Adrenal gland (tissue), 19 donors: ENCODE results near the gene CCDC9. TPM values are rescaled to one million over a fixed set of nuclear protein-coding genes. Genes with fewer than 3 reads are reported as not detected.

Experiments used
- DNase-seq, 7 donors: peaks; one replicate each; pipeline ENCODE4 v3.0.0-alpha.2; 2019 to 2020
- H3K27ac ChIP-seq, 5 donors: fragments of 200-600 bp; sonication (generic) in 4 of 5; 1 replicate in 3 of 5; 2 replicates in 2 of 5; pipeline versions ENCODE4 v1.5.1 to v1.8.0; 2016 to 2020; ENCODE audit warnings: mild to moderate bottlenecking in 1 of 5
- H3K27me3 ChIP-seq: fragments of 200-600 bp; 2 replicates; pipeline ENCODE4 v1.8.0; 2021
- H3K36me3 ChIP-seq, 2 donors: fragments of 200-600 bp; replicated peaks in 1 of 2; 1 replicate in 1 of 2; 2 replicates in 1 of 2; pipeline versions ENCODE4 v1.5.1 to v1.8.0; 2018 to 2022
- H3K4me1 ChIP-seq, 2 donors: fragments of 200-600 bp; replicated peaks in 1 of 2; 1 replicate in 1 of 2; 2 replicates in 1 of 2; pipeline versions ENCODE4 v1.5.1 to v1.8.0; 2018 to 2021
- H3K4me3 ChIP-seq, 4 donors: fragments of 200-600 bp; sonication (generic) in 3 of 4; one replicate each; pipeline ENCODE4 v1.5.1; 2016 to 2018
- H3K9me3 ChIP-seq, 3 donors: fragments of 200-600 bp; sonication (generic) in 1 of 3; replicated peaks in 1 of 3; 1 replicate in 2 of 3; 2 replicates in 1 of 3; pipeline versions ENCODE4 v1.5.1 to v1.8.0; 2016 to 2021
- POLR2A ChIP-seq, 2 donors: fragments of 450-650 bp; IDR thresholded peaks; one replicate each; pipeline ENCODE4 v1.6.1; 2017; ENCODE audit warnings: antibody characterized with exemption in 2 of 2, mild to moderate bottlenecking in 2 of 2, moderate library complexity in 1 of 2
- WGBS, 4 donors: extraction: QIAGEN DNeasy Blood & Tissue Kit in 2 of 4; methylation state at CpG; one replicate each; pipeline versions ENCODE4 v1.1.5 to v1.1.7; 2013 to 2017; 5-methylcytosine and 5-hydroxymethylcytosine counted together
- intact Hi-C, 2 donors: fragments of 100-400 bp; cut with DNase I; formaldehyde crosslinking; loops; one replicate each; pipeline versions ENCODE4 v1.14.1 to v1.15.0; 2022 to 2023
- long read RNA-seq, 10 donors: library from polyadenylated mRNA in 3 of 10; unstranded in 2 of 10; stranded (forward) in 1 of 10; transcript quantifications; one replicate each; pipeline ENCODE4 v2.0.0 and lab custom pipeline, GENCODE V29; 2021 to 2026
- polyA plus RNA-seq, 3 donors: library from polyadenylated mRNA; stranded (reverse); fragments of 200-250 nt in 2 of 3; fragments of 350-450 nt in 1 of 3; fragmentation: Illumina TruSeq in 1 of 3; extraction: RNeasy Lipid Tissue Mini Kit (QIAGEN cat#74804) in 1 of 3; gene quantifications; one replicate each; pipeline ENCODE4 v1.2.3, GENCODE V29; 2013 to 2014
- total RNA-seq, 9 donors: library from RNA; depleted of rRNA in 4 of 9; stranded (reverse); fragments of >200 nt in 4 of 9; fragments of 120-200 nt in 1 of 9; fragmentation: NEBNext Ultra II Directional in 1 of 9; extraction: Animal tissue kit (Norgen Biotek cat#: 25700) in 1 of 9; gene quantifications; one replicate each; pipeline versions ENCODE4 v1.1.0 to v1.2.4, GENCODE V29; 2013 to 2023
- TF ChIP-seq, protein P1 (sequence below), 6 experiments: fragments of 450-650 bp in 4 of 6; fragments of 200-600 bp in 2 of 6; sonication (generic) in 1 of 6; IDR thresholded peaks; 1 replicate in 5 of 6; 2 replicates in 1 of 6; pipeline versions ENCODE4 v1.5.1 to v1.8.0; 2016 to 2021; ENCODE audit warnings: antibody characterized with exemption in 6 of 6, mild to moderate bottlenecking in 2 of 6, moderate library complexity in 1 of 6
- donor health status: healthy with polysubstance abuse.
- donor health status: Bipolar disorder and iron deficiency.
- donor health status: DM: yes; HTN: yes; CAD: no.
- donor health status: DM: no; HTN: no; CAD: no.
- donor health status: DM: no; HTN: no; CAD: no.
- donor health status: DM: yes; HTN: yes; CAD: no.

CCDC9 gene
- total RNA-seq (10 to 100 TPM in 8 of 9 donors, 1 to 10 TPM in 1; 6.0 to 52.9 (median 30.5) TPM), polyA plus RNA-seq (10 to 100 TPM; 23.2 to 86.5 (median 31.8) TPM)
- long read RNA-seq, donor 1, partial matches to known transcripts, result 0 of 1 reads
- long read RNA-seq, donor 1, other reads (novel, unspliced or antisense), result 0 of 1 reads
- long read RNA-seq, donor 2, partial matches to known transcripts, result 0 of 4 reads
- long read RNA-seq, donor 2, other reads (novel, unspliced or antisense), result 0 of 4 reads
- long read RNA-seq, donor 3, result 0 reads
- long read RNA-seq, donor 4, partial matches to known transcripts, result 3 of 5 reads
- long read RNA-seq, donor 4, other reads (novel, unspliced or antisense), result 2 of 5 reads
- long read RNA-seq, donor 5, transcript CCDC9-201 (12 exons, 2,093 nt), result major isoform, 22 of 41 reads
- long read RNA-seq, donor 5, partial matches to known transcripts, result 1 of 41 reads
- long read RNA-seq, donor 5, other reads (novel, unspliced or antisense), result 18 of 41 reads
- long read RNA-seq, donor 6, partial matches to known transcripts, result 3 of 3 reads
- long read RNA-seq, donor 6, other reads (novel, unspliced or antisense), result 0 of 3 reads
- long read RNA-seq, donor 7, partial matches to known transcripts, result 0 of 1 reads
- long read RNA-seq, donor 7, other reads (novel, unspliced or antisense), result 0 of 1 reads
- long read RNA-seq, donor 8, result 0 reads
- long read RNA-seq, donor 9, partial matches to known transcripts, result 0 of 1 reads
- long read RNA-seq, donor 9, other reads (novel, unspliced or antisense), result 0 of 1 reads
- long read RNA-seq, donor 10, partial matches to known transcripts, result 0 of 1 reads
- long read RNA-seq, donor 10, other reads (novel, unspliced or antisense), result 0 of 1 reads

DNA sequence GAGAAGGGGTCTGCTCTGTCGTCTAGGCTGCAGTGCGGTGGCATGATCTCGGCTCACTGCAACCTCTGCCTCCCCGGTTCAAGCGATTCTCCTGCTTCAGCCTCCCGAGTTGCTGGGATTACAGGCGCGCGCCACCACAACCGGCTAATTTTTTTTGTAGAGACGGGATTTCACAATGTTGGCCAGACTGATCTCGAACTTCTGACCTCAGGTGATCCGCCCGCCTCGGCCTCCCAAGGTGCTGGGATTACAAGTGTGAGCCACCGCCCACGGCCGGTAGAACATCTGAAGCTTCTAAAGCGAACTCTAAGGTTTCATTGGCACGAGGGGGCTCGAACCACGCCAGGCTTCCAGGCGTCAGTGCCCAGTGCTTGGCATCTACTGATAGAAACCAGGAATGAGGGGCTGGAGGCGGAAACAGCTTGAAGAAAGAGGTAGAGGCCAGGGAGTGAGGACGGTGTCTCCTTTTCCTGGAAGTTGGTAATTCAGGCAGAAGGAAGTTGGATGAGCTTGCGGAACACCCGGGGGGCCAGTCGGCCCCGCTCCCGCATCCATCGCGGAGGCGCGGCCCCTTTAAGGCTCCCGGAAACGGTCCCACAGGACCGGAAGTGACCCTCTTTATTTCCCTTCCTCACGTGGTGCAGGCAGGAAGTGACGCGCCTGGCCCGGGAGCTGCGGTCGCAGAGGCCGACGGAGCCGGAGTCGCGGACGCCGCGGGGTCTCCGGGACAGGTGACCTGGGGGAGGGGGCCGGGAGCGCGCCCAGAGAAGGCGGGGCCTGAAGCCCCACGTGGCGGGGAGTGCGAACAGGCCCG, at the start of gene CCDC9:
Gene CCDC9, plus strand, starts transcription at position 647 of the 814 bp plus-strand sequence. CDS start 1,876 bp downstream, outside the sequence.
- no peaks in the 10 kb centered on the region for H3K27me3 ChIP-seq
- H3K4me1 ChIP-seq, result peaks cover 10 to 22% of the 10 kb centered on the region in 2 donors
- intact Hi-C loops, result no loop called here
- peak within 1 kb of the TSS; percentile 12 to 74 (median 46) for H3K4me3 ChIP-seq
- peaks cover 0 to 27% of the 10 kb centered on the region in 2 donors for H3K36me3 ChIP-seq
- peak; percentile 97 to 98 (median 98) for DNase-seq
- WGBS, 4 donors, result 14 to 39% (median 28%) methylated on average over 15 to 60 of the region's 60 CpGs
- TF ChIP-seq POLR2A (IDR thresholded peaks at IDR 0.05), result peak; percentile 80 to 89
- TF ChIP-seq, protein P1, sequence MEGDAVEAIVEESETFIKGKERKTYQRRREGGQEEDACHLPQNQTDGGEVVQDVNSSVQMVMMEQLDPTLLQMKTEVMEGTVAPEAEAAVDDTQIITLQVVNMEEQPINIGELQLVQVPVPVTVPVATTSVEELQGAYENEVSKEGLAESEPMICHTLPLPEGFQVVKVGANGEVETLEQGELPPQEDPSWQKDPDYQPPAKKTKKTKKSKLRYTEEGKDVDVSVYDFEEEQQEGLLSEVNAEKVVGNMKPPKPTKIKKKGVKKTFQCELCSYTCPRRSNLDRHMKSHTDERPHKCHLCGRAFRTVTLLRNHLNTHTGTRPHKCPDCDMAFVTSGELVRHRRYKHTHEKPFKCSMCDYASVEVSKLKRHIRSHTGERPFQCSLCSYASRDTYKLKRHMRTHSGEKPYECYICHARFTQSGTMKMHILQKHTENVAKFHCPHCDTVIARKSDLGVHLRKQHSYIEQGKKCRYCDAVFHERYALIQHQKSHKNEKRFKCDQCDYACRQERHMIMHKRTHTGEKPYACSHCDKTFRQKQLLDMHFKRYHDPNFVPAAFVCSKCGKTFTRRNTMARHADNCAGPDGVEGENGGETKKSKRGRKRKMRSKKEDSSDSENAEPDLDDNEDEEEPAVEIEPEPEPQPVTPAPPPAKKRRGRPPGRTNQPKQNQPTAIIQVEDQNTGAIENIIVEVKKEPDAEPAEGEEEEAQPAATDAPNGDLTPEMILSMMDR (IDR thresholded peaks at IDR 0.05), result no peak
- no peaks in the 10 kb centered on the region for H3K9me3 ChIP-seq
- peak within 1 kb of the TSS; percentile 80 to 98 (median 95) for H3K27ac ChIP-seq

- WGBS, 4 donors, result 85 to 89% (median 87%) methylated on average over 12 to 13 of the region's 13 CpGs
- Histone ChIP-seq H3K4me1 (peaks cover 3 to 8% of the 10 kb centered on the region in 2 donors), H3K4me3 (no peak overlapping the region), H3K27ac (peak overlapping the region in 1 of 5 donors; percentile 13), H3K27me3 (no peaks in the 10 kb centered on the region), H3K36me3 (peaks cover 0 to 18% of the 10 kb centered on the region in 2 donors), H3K9me3 (no peaks in the 10 kb centered on the region)
- intact Hi-C loops, result loop anchor here (5.0 kb wide), 3 partner anchors 38 to 72 kb away; no protein-coding TSS in a partner anchor
- DNase-seq, result no peak
- TF ChIP-seq POLR2A (IDR thresholded peaks at IDR 0.05), result no peak
- TF ChIP-seq, protein P1 (IDR thresholded peaks at IDR 0.05), result no peak
Observed at GRCh38 chr19:47209319-47210179, 46.8 kb upstream of the CCDC9 start.

DNA sequence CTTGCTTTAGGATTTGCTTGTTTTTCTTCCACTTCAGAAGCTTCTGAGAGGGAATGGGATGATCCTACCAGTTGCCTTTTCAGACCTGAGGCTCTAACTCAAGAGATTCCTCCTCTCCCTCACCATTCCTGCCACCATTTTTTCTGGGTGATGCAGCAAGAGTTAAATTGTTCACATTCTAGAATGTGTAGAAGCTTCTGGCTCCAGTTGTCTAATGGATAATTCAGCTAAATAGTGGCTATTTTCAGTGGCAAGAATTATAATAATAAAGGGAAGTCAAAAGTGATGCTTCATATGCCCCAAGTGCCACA, 46.2 kb upstream of the CCDC9 start:
- no peaks in the 10 kb centered on the region for H3K9me3 ChIP-seq
- no peak for TF ChIP-seq POLR2A (IDR thresholded peaks at IDR 0.05)
- TF ChIP-seq, protein P1 (IDR thresholded peaks at IDR 0.05), result no peak
- no peaks in the 10 kb centered on the region for H3K27me3 ChIP-seq
- no peak for DNase-seq
- peaks cover 3 to 8% of the 10 kb centered on the region in 2 donors for H3K4me1 ChIP-seq
- no peak overlapping the region for H3K4me3 ChIP-seq
- intact Hi-C loops, result no loop called here
- H3K36me3 ChIP-seq, result peaks cover 0 to 18% of the 10 kb centered on the region in 2 donors
- peak overlapping the region in 1 of 5 donors; percentile 13 for H3K27ac ChIP-seq
